Astrocyte (in vitro differentiated cells and primary cell): ENCODE results near the gene MAPK8IP2. TPM values are rescaled to one million over a fixed set of nuclear protein-coding genes. Genes with fewer than 3 reads are reported as not detected.

ENCODE experiments used
- DNase-seq: peaks from one replicate; pipeline ENCODE4 v3.0.0-alpha.2; 2010; ENCODE audit warnings: low read depth
- FAIRE-seq: peaks from 2 replicates; lab custom pipeline; 2011; peaks lifted over from hg19 to GRCh38; lab: Jason Lieb, UNC
- H2AFZ ChIP-seq: 2 replicates; pipeline ENCODE4 v1.6.0; 2012; ENCODE audit warnings: low read depth, low read length, inconsistent platforms
- H3K27ac ChIP-seq: 2 replicates; pipeline ENCODE4 v1.5.1; 2011; ENCODE audit warnings: low read depth, low read length, inconsistent platforms
- H3K27me3 ChIP-seq: 2 replicates; pipeline ENCODE4 v1.6.0; 2011; ENCODE audit warnings: low read length, inconsistent platforms; ENCODE audit not compliant: insufficient read depth
- H3K36me3 ChIP-seq: 2 replicates; pipeline ENCODE4 v1.5.1; 2011; ENCODE audit warnings: low read length, inconsistent platforms; ENCODE audit not compliant: insufficient read depth
- H3K4me1 ChIP-seq: 2 replicates; pipeline ENCODE4 v1.5.1; 2011; ENCODE audit warnings: low read length, inconsistent platforms; ENCODE audit not compliant: insufficient read depth
- H3K4me2 ChIP-seq: 2 replicates; pipeline ENCODE4 v1.6.0; 2012; ENCODE audit warnings: low read length, inconsistent platforms
- H3K4me3 ChIP-seq: 2 replicates; pipeline ENCODE4 v1.5.1; 2011; ENCODE audit warnings: low read depth, mild to moderate bottlenecking, low read length, inconsistent platforms; ENCODE audit not compliant: insufficient read depth
- H3K79me2 ChIP-seq: 2 replicates; pipeline ENCODE4 v1.6.0; 2012; ENCODE audit warnings: mild to moderate bottlenecking, low read length, inconsistent platforms; ENCODE audit not compliant: insufficient read depth
- H3K9ac ChIP-seq: 2 replicates; pipeline ENCODE4 v1.6.0; 2012; ENCODE audit warnings: mild to moderate bottlenecking, low read length, inconsistent platforms
- H3K9me3 ChIP-seq: 2 replicates; pipeline ENCODE4 v1.5.1; 2012; ENCODE audit warnings: low read depth, mild to moderate bottlenecking, low read length, inconsistent platforms; ENCODE audit not compliant: insufficient read depth
- H4K20me1 ChIP-seq: 2 replicates; pipeline ENCODE4 v1.6.0; 2012; ENCODE audit warnings: low read length, inconsistent platforms; ENCODE audit not compliant: insufficient read depth
- H3K27ac Mint-ChIP-seq: one replicate; pipeline ENCODE4 v1.8.0; 2021; ENCODE audit warnings: mild to moderate bottlenecking, mixed read lengths; ENCODE audit not compliant: unreplicated experiment
- H3K27me3 Mint-ChIP-seq: one replicate; pipeline ENCODE4 v1.8.0; 2021; ENCODE audit warnings: low read depth, mixed read lengths; ENCODE audit not compliant: unreplicated experiment
- H3K36me3 Mint-ChIP-seq: one replicate; pipeline ENCODE4 v1.8.0; 2021; ENCODE audit warnings: low read depth, mixed read lengths; ENCODE audit not compliant: unreplicated experiment
- H3K4me1 Mint-ChIP-seq: one replicate; pipeline ENCODE4 v1.8.0; 2021; ENCODE audit warnings: low read depth, mixed read lengths; ENCODE audit not compliant: unreplicated experiment
- H3K4me3 Mint-ChIP-seq: one replicate; pipeline ENCODE4 v1.8.0; 2021; ENCODE audit warnings: mild to moderate bottlenecking, moderate library complexity, mixed read lengths; ENCODE audit not compliant: unreplicated experiment
- H3K9me3 Mint-ChIP-seq: one replicate; pipeline ENCODE4 v1.8.0; 2021; ENCODE audit warnings: mild to moderate bottlenecking, mixed read lengths; ENCODE audit not compliant: unreplicated experiment
- EZH2 ChIP-seq: IDR thresholded peaks from 2 replicates; pipeline ENCODE4 v1.6.1; 2012; ENCODE audit warnings: mild to moderate bottlenecking, low read length, inconsistent platforms; ENCODE audit not compliant: insufficient read depth
- total RNA-seq: library from RNA; stranded (reverse); gene quantifications from 2 replicates; pipeline ENCODE4 v1.2.1, GENCODE V29; 2021
- TF ChIP-seq, protein P1 (sequence below): IDR thresholded peaks from 2 replicates; pipeline ENCODE4 v1.5.1; 2011; ENCODE audit warnings: low read depth, mild to moderate bottlenecking, inconsistent platforms, low read length, moderate library complexity; ENCODE audit not compliant: insufficient read depth

The MAPK8IP2 gene
- total RNA-seq, 1 donor from 2014 or later: 4.7 TPM

DNA sequence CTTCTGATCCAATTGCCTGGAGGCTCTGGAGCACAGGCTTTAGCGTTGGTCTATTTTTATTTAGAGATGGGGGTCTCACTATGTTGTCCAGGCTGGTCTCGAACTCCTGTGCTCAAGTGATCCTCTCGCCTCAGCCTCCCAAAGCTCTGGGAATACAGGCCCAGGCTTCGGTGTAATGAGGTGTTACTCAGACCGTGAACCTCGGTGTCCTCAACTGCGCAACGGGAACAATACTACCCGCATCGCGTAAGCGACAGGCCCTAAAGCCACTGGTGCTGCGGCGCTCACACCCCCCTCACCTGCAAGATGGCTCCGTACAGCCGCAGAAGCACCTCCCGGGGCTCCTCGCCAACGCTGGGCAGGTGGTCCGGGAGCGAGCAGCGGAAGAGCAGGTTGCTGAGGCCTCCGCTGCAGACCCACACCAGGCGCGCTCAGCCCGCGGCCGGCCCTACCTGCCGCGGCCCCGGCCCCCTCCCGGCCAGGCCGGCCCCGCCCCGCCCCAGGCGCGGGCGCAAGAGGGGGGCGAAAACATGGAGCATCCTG lies 18.6 kb upstream of the MAPK8IP2 start:
- peaks cover 14% of the 10 kb centered on the region for H3K4me1 ChIP-seq
- H2AFZ ChIP-seq: peak overlapping the region; percentile 99

DNA sequence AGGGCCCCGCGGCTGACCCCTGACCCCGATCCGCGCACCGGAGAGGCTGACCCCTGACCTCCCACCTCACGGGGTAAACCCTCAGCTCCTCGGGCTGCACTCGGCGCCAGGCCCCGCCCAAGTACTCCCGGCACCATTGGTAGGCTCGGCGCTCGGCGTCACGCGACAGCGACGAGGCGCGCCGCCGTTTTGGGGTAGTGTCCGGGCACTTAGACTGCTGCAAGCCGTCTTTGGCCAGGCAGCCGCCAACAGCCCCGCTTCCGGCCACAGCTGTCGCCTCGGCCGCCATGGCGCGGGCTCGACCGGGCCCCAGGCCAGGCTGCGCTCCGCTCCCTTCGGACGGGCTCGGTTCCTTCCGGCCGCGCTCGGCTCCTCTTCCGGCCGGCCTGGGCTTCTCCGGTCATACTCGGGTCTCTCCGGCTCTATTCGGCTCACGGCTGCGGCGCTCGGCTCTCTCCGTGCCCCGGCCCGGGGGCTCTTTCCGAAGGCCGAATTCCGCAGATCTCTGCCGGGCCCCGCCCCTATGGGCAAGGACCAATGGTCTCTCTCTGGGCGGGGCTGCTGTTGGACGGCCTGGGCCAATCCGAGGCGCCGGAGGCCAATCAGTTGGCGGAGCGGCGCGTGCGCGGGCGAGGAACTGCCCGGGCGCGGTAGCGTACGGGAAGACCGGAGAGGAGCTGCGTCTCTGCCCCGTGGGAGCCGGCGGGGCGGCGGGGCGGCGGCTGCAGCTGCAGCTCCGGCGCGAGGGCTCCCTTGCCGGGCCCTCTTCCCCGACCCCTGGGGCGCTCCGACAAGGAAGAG lies 17.9 kb upstream of the MAPK8IP2 start, which contains the start of gene CHKB:
TSS of gene CHKB (minus strand) at position 357 of the 801 bp plus-strand sequence. CDS start at position 289, 68 bp downstream.
- no peaks in the 10 kb centered on the region for H3K9me3 ChIP-seq
- TF ChIP-seq EZH2: no peak
- TF ChIP-seq, protein P1, sequence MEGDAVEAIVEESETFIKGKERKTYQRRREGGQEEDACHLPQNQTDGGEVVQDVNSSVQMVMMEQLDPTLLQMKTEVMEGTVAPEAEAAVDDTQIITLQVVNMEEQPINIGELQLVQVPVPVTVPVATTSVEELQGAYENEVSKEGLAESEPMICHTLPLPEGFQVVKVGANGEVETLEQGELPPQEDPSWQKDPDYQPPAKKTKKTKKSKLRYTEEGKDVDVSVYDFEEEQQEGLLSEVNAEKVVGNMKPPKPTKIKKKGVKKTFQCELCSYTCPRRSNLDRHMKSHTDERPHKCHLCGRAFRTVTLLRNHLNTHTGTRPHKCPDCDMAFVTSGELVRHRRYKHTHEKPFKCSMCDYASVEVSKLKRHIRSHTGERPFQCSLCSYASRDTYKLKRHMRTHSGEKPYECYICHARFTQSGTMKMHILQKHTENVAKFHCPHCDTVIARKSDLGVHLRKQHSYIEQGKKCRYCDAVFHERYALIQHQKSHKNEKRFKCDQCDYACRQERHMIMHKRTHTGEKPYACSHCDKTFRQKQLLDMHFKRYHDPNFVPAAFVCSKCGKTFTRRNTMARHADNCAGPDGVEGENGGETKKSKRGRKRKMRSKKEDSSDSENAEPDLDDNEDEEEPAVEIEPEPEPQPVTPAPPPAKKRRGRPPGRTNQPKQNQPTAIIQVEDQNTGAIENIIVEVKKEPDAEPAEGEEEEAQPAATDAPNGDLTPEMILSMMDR: no peak
- no peaks in the 10 kb centered on the region for H4K20me1 ChIP-seq
- Mint-ChIP-seq H3K9me3 (no peaks in the 10 kb centered on the region), H3K27ac (peak within 1 kb of the TSS; percentile 69), H3K4me3 (peak within 1 kb of the TSS; percentile 88), H3K36me3 (peaks cover 5% of the 10 kb centered on the region), H3K4me1 (peaks cover 3% of the 10 kb centered on the region), H3K27me3 (peaks cover 17% of the 10 kb centered on the region)
- peak within 1 kb of the TSS; percentile 93 for H3K9ac ChIP-seq
- peak within 1 kb of the TSS; percentile 99 for H2AFZ ChIP-seq
- peaks cover 2% of the 10 kb centered on the region for H3K27me3 ChIP-seq
- peaks cover 11% of the 10 kb centered on the region for H3K4me1 ChIP-seq
- H3K79me2 ChIP-seq: peaks cover 6% of the 10 kb centered on the region
- peak within 1 kb of the TSS; percentile 97 for H3K4me2 ChIP-seq
- peak; percentile 20 for FAIRE-seq
- peak within 1 kb of the TSS; percentile 75 for H3K4me3 ChIP-seq
- peak within 1 kb of the TSS; percentile 88 for H3K27ac ChIP-seq
- peak; percentile 90 for DNase-seq
- no peaks in the 10 kb centered on the region for H3K36me3 ChIP-seq

More for the DNA sequence above, 18.6 kb upstream of the MAPK8IP2 start:
- H3K36me3 ChIP-seq: no peaks in the 10 kb centered on the region
- Mint-ChIP-seq H3K4me1 (peaks cover 3% of the 10 kb centered on the region), H3K36me3 (peaks cover 5% of the 10 kb centered on the region), H3K9me3 (no peaks in the 10 kb centered on the region), H3K27me3 (peaks cover 13% of the 10 kb centered on the region), H3K4me3 (peak overlapping the region; percentile 88), H3K27ac (peak overlapping the region; percentile 69)
- no peaks in the 10 kb centered on the region for H4K20me1 ChIP-seq
- no peak for FAIRE-seq
- H3K27ac ChIP-seq: peak overlapping the region; percentile 88
- TF ChIP-seq, protein P1: no peak
- TF ChIP-seq EZH2: no peak
- peak overlapping the region; percentile 75 for H3K4me3 ChIP-seq
- H3K27me3 ChIP-seq: peaks cover 5% of the 10 kb centered on the region
- peak; percentile 3 for DNase-seq
- no peaks in the 10 kb centered on the region for H3K9me3 ChIP-seq
- peak overlapping the region; percentile 93 for H3K9ac ChIP-seq
- peaks cover 6% of the 10 kb centered on the region for H3K79me2 ChIP-seq
- H3K4me2 ChIP-seq: peak overlapping the region; percentile 97
